HG03571 (cell line): ENCODE measurements around the gene STK32B.
"Not testable (repeated sequence)": the region's sequence is repeated elsewhere in the genome, so short reads cannot be mapped to it uniquely, and the experiment has no call there.

Experiments
- ATAC-seq: cut with Tn5 transposase; IDR thresholded peaks from one replicate; pipeline ENCODE4 v1.9.1; 2021; ENCODE audit not compliant: unreplicated experiment

Gene STK32B

GRCh38 chr4:5051278-5052203, at the start of gene STK32B:
Gene STK32B, plus strand, starts transcription at chr4:5051480.
- no peak for ATAC-seq

DNA sequence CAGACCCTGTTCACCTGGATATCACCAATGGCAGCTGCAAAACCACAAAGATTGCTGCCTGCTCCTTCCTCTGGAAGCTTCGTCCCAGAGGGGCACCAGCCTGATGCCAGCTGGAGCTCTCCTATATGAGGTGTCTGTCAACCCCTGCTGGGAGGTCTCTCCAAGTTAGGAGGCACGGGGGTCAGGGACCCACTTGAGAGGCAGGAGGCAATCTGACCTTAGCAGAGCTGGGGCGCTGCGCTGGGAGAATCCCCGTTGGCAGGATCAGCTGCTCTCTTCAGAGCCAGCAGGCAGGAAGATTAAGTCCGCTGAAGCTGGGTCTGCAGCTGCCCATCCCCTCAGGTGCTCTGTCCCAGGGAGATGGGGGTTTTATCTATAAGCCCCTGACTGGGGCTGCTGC, 49.6 kb upstream of the STK32B start:
- ATAC-seq, result not testable (repeated sequence)

DNA sequence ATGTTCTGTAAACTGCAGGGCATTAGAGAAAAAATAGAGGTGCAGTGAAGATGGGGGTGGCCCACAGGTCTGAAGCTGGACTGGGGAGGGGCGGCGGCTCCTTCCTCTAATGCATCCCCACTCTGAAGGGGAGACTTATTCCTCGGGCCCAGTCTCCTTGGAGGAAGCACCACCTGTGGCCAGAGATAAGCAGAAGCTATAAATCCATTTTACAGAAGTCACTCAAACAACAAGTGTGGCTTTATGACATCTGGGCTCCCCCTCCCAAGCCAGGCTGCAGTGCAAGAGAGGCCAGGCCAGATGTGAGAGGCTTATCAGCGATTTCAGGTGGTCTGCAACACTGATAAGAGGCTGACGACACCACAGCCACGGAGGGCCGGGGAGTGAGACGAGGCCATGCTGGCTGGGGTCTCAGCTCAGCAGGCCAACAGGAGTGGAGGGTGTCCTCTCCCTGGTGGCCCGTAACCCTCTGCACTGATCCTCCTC, 47.9 kb upstream of the STK32B start:
- no peak for ATAC-seq

GRCh38 chr4:5003918-5004317, 47.4 kb upstream of the STK32B start:
- ATAC-seq, result no peak

- ATAC-seq, result no peak
Observed at GRCh38 chr4:5004496-5004895, 46.8 kb upstream of the STK32B start.

- not testable (repeated sequence) for ATAC-seq
Observed at GRCh38 chr4:5006932-5007331, 44.3 kb upstream of the STK32B start.

DNA sequence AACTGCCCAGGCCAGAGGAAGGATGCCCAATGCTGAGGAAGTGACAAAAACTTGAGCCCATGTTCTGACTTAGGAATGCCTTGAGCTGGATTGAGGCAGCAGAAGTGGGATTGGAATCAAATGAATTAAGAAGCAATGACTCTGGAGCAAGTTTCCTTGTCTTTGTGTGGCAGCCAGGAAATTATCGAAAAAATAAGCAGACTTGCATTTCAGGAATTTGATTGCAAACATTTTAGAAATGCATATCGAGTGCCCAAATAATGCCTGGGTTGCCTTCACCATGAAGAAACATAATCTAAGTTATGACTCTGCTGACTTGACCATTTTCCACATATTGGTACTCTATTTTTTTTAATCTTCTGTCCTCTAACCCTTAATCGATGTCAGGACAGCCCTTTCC, 41.5 kb upstream of the STK32B start:
- no peak for ATAC-seq

DNA sequence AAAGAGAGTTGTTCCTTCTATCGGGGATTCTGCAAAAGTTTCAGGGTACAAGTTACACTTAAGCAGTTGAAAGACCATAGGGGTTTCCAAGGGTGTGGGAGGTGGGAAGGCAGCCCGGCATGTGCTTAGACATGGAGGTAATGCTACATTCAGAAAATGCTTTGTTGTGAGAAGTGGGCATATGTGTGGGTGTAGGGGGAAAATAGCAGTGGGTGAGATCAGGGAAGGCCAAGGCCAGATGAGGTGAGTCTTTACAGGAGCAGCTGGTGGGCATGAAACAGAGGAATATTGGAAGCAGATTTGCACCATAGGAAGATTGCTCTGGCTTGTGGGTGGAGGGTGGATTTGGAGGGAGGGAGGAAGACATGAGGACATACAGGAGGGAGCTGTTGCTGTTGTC, 40.3 kb upstream of the STK32B start:
- no peak for ATAC-seq

- ATAC-seq, result no peak
Observed at GRCh38 chr4:5012244-5012898, 38.9 kb upstream of the STK32B start.

DNA sequence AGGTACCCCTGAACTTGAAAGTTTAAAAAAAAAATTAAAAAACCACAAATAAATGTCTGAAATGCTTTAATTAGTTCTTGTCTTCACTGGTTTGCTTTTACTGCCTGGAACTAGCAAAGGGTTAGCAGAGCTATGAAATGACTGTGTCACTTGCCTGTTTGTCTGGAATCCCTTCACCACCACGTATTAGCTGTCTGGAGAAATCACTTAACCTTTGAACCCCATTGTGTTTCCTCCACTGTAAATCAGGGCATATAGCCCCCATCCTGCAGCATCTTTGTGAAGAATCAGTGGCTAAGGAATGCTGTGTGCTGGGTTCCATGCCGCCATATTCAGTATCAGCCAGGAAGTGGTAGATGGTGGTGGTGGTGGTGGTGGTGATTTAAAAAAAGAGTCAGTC, 38.3 kb upstream of the STK32B start:
- ATAC-seq, result no peak

- no peak for ATAC-seq
Observed at GRCh38 chr4:5014007-5014682, 37.1 kb upstream of the STK32B start.

- ATAC-seq, result no peak
Observed at GRCh38 chr4:5018096-5018495, 33.2 kb upstream of the STK32B start.

DNA sequence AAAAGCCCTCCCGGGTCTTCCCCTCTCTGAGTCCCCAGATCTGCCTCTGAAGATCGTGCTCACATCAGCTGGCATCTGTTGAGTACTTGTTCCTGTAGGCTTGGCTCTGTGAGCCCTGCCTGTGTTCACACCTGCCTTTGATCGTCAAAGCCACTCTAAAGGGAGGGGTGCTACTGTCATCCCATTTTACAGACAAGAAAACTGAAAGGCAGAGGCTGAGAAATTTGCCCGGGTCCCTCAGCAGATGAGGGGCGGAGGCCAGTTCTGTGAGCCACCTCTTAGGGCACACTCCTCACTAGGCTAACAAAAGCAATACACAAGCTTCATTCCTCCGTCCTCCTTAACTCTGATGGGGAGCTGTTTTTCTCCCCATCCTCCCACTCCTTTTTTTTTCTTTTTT, 32.7 kb upstream of the STK32B start:
- ATAC-seq, result no peak

DNA sequence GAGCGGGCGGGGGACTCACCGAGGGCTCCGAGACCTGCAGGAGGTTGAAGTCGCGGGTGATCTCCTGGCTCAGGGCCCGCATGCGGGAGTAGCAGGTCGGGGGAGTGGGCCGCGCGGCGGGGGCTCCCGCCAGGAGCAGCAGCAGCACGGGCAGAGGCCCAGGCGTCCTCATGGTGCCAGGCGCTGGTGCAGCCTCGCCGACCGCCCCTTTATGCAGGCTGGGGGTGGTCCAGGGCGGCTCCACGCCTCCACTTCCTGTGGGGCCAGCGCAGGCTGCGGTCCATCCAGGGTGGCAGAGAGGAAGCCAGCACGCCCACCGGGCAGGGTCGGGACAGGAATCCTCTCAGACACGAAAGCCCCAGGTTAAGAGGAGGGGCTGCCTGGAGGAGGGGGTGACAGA, 32.0 kb upstream of the STK32B start, which contains the start of gene CYTL1:
TSS of gene CYTL1 (minus strand) at position 185 of the 400 bp plus-strand sequence. CDS start at position 172, 13 bp downstream.
- no peak for ATAC-seq

- no peak for ATAC-seq
Observed at GRCh38 chr4:5019796-5020195, 31.5 kb upstream of the STK32B start.

GRCh38 chr4:5020341-5020740, 30.9 kb upstream of the STK32B start:
- ATAC-seq, result no peak

- ATAC-seq, result no peak
Observed at GRCh38 chr4:5021546-5021945, 29.7 kb upstream of the STK32B start.

- no peak for ATAC-seq
Observed at GRCh38 chr4:5024673-5025072, 26.6 kb upstream of the STK32B start.

DNA sequence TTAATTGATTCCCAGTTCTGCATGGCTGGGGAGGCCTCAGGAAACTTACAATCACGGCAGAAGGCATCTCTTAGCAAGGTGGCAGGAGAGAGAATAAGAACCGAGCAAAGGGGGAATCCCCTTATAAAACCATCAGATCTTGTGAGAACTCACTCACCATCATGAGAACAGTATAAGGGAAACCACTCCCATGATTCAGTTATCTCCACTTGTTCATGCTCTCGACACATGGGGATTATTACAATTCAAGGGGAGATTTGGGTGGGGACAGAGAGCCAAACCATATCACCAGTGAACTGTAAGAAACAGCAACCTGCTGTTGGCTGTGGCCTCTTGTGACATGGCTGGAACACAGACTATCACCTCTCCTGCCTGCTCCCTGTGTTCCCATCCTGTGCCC, 24.9 kb upstream of the STK32B start:
- no peak for ATAC-seq

DNA sequence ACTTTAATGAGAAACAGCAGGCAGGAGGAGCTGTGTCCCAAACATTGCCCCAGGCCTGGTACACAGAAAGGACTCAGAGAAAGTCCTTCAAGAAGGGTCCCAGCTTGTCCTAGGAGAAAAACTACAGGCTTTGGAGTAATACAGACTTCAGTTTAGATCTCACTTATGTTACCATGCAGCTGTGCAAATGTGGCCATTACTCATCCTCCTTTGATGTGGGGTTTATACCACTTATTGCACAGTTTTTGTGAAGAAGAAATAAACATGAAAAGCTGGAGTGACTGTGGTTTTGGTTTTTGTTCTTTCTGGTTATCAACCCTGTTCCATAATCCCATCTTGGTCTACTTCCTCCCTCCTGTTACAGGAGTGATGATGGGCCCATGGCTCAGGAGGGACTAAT, 23.9 kb upstream of the STK32B start:
- no peak for ATAC-seq

- ATAC-seq, result no peak
Observed at GRCh38 chr4:5028480-5028879, 22.8 kb upstream of the STK32B start.

GRCh38 chr4:5029447-5029846, 21.8 kb upstream of the STK32B start:
- no peak for ATAC-seq
